K562 (cell line): ENCODE measurements around the gene DXO. TPM values are rescaled to one million over a fixed set of nuclear protein-coding genes. Genes with fewer than 3 reads are reported as not detected.

Source experiments
- CHD1 ChIP-seq: fragments of 200-600 bp; sonication (generic); IDR thresholded peaks from one replicate; pipeline ENCODE4 v1.6.1; 2012; ENCODE audit warnings: mild to moderate bottlenecking, moderate library complexity, low read length, inconsistent platforms
- GATA2 ChIP-seq: sonication (generic); formaldehyde crosslinking; IDR thresholded peaks from 2 replicates; pipeline ENCODE4 v1.4.0; 2020; ENCODE audit warnings: mild to moderate bottlenecking, missing genetic modification reagents
- NCOA6 ChIP-seq: fragments of 450-650 bp; IDR thresholded peaks from 2 replicates; pipeline ENCODE4 v1.6.1; 2017; ENCODE audit warnings: mild to moderate bottlenecking
- NFE2 ChIP-seq: IDR thresholded peaks from 2 replicates; pipeline ENCODE4 v1.6.1; 2014; ENCODE audit warnings: antibody characterized with exemption, low read depth
- NR2F6 ChIP-seq: fragments of 450-650 bp; formaldehyde crosslinking; IDR thresholded peaks from 2 replicates; pipeline ENCODE4 v1.4.0; 2020; ENCODE audit warnings: mild to moderate bottlenecking
- RB1 ChIP-seq: fragments of 450-650 bp; IDR thresholded peaks from 2 replicates; pipeline ENCODE4 v1.6.1; 2017; ENCODE audit warnings: low read depth, mild to moderate bottlenecking
- RFX5 ChIP-seq: IDR thresholded peaks from 2 replicates; pipeline ENCODE4 v1.6.1; 2011; ENCODE audit warnings: low read depth, mild to moderate bottlenecking, improper control_type of control experiment, low read length
- TARDBP ChIP-seq: fragments of 450-650 bp; IDR thresholded peaks from 2 replicates; pipeline ENCODE4 v1.6.1; 2016
- ZNF263 ChIP-seq: sonication (generic); formaldehyde crosslinking; IDR thresholded peaks from 2 replicates; pipeline ENCODE4 v1.8.0; 2022; ENCODE audit warnings: mild to moderate bottlenecking, missing genetic modification reagents, borderline replicate concordance
- ZNF445 ChIP-seq: fragments of 250-450 bp; sonication (Bioruptor Pico); IDR thresholded peaks from 2 replicates; pipeline ENCODE4 v1.4.0; 2020; ENCODE audit warnings: low read depth, mild to moderate bottlenecking, moderate library complexity
- ZNF707 ChIP-seq: fragments of 250-450 bp; sonication (Bioruptor Pico); conservative IDR thresholded peaks from 2 replicates; pipeline ENCODE4 v1.8.0; 2022; ENCODE audit warnings: inconsistent platforms, mild to moderate bottlenecking, moderate library complexity
- ZNF785 ChIP-seq: fragments of 250-450 bp; sonication (Bioruptor Pico); IDR thresholded peaks from 2 replicates; pipeline ENCODE4 v1.4.0; 2020; ENCODE audit warnings: mild to moderate bottlenecking
- polyA plus RNA-seq, 8 experiments: library from polyadenylated mRNA; depleted of rRNA in 4 of 8; stranded (reverse) in 5 of 8; unstranded in 3 of 8; fragments of >200 nt; fragmentation: Nextera tagmentation in 2 of 8; fragmentation: Illumina TruSeq in 1 of 8; extraction: Ambion mirVana in 2 of 8; extraction: Trizol in 1 of 8; gene quantifications; 2 replicates each; pipeline versions ENCODE4 v1.2.1 to v1.2.3, GENCODE V29; 2011 to 2014; ENCODE audit warnings: inconsistent platforms in 1 of 8, missing spikeins in 1 of 8
- total RNA-seq, 7 experiments: library from RNA; depleted of rRNA in 6 of 7; stranded (reverse); fragments of >200 nt in 6 of 7; fragmentation: Illumina TruSeq in 2 of 7; extraction: Trizol in 2 of 7; gene quantifications; 2 replicates each; pipeline versions ENCODE4 v1.2.1 to v1.2.3, GENCODE V29; 2011 to 2021; ENCODE audit warnings: low replicate concordance in 1 of 7
- TF ChIP-seq, protein P1 (sequence below): sonication (generic); formaldehyde crosslinking; IDR thresholded peaks from 2 replicates; pipeline ENCODE4 v1.8.0; 2023; ENCODE audit warnings: mild to moderate bottlenecking, missing genetic modification reagents
- TF ChIP-seq, protein P2 (sequence below): fragments of 250-450 bp; sonication (Bioruptor Pico); IDR thresholded peaks from 2 replicates; pipeline ENCODE4 v1.9.0; 2021; ENCODE audit warnings: mild to moderate bottlenecking
- TF ChIP-seq, protein P3 (sequence below): fragments of 150-350 bp; IDR thresholded peaks from 2 replicates; pipeline ENCODE4 v1.6.1; 2014; ENCODE audit warnings: low read depth, mild to moderate bottlenecking, low read length, borderline replicate concordance
- TF ChIP-seq, protein P4 (sequence below): fragments of 250-450 bp; sonication (Bioruptor Pico); IDR thresholded peaks from 2 replicates; pipeline ENCODE4 v1.6.1; 2021; ENCODE audit warnings: mild to moderate bottlenecking
- TF ChIP-seq, protein P5 (sequence below): sonication (generic); formaldehyde crosslinking; IDR thresholded peaks from 2 replicates; pipeline ENCODE4 v1.8.0; 2022; ENCODE audit warnings: mild to moderate bottlenecking, missing genetic modification reagents
- TF ChIP-seq, protein P6 (sequence below): sonication (generic); formaldehyde crosslinking; IDR thresholded peaks from 2 replicates; pipeline ENCODE4 v1.8.0; 2022; ENCODE audit warnings: missing genetic modification reagents, mild to moderate bottlenecking, moderate library complexity, borderline replicate concordance

DXO gene
- total and polyA plus RNA-seq, 9 of the 15 experiments (the other 6 are each of a cell fraction or from before 2014, with no cell fraction given) = 6.4 to 35.1 (median 19.4) TPM

DNA sequence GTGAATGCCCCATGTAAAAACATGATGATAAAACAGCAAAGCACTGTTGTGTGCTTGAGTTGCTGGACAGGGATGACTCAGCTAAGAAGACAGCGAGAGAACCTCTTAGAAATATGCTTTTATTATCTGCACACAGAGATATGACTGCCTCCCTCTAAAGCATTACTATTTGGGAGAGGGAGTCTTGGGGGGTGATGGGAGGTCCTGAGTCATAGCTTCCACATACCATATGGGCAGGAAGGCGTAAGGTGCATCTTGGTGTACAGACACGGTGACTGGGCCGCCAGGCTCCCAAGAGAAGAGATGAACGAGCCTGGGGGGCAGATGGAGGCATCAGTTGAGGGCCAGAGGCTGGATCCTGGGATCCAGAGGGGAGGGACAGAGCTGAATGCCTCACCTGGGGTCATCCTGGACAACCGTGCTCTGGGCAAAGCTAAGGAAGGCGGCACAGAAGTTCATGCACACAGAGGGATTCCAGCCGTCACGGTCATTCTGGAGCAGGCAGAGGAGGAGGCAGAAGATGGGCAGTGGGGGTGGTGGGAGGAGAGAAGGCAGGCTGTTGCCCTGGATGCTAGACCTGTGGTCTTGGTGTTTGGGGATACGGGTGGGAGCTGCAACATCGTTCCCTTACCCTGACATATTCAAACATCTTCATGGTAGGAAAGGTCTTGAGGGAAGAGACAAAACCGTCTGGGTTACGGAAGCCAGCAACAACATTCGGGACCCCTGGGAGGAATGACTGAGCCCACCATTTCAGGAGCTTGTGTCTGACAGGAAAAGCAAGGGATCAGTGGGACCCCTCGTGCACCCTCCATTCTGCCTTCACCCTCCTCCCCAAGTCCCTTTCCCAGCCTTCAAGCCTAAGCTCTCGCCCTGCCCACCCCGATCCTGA lies 2.0 kb downstream of the DXO start (continued):
- TF ChIP-seq, protein P1, sequence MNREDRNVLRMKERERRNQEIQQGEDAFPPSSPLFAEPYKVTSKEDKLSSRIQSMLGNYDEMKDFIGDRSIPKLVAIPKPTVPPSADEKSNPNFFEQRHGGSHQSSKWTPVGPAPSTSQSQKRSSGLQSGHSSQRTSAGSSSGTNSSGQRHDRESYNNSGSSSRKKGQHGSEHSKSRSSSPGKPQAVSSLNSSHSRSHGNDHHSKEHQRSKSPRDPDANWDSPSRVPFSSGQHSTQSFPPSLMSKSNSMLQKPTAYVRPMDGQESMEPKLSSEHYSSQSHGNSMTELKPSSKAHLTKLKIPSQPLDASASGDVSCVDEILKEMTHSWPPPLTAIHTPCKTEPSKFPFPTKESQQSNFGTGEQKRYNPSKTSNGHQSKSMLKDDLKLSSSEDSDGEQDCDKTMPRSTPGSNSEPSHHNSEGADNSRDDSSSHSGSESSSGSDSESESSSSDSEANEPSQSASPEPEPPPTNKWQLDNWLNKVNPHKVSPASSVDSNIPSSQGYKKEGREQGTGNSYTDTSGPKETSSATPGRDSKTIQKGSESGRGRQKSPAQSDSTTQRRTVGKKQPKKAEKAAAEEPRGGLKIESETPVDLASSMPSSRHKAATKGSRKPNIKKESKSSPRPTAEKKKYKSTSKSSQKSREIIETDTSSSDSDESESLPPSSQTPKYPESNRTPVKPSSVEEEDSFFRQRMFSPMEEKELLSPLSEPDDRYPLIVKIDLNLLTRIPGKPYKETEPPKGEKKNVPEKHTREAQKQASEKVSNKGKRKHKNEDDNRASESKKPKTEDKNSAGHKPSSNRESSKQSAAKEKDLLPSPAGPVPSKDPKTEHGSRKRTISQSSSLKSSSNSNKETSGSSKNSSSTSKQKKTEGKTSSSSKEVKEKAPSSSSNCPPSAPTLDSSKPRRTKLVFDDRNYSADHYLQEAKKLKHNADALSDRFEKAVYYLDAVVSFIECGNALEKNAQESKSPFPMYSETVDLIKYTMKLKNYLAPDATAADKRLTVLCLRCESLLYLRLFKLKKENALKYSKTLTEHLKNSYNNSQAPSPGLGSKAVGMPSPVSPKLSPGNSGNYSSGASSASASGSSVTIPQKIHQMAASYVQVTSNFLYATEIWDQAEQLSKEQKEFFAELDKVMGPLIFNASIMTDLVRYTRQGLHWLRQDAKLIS (CRISPR knock-in tag) = no peak
- TF ChIP-seq, protein P2, sequence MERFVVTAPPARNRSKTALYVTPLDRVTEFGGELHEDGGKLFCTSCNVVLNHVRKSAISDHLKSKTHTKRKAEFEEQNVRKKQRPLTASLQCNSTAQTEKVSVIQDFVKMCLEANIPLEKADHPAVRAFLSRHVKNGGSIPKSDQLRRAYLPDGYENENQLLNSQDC (CRISPR knock-in tag) = 0 out of 2 replicates have a peak, but pooled peaks have one; percentile 14
- TF ChIP-seq ZNF445 (CRISPR knock-in tag) (no peak), RFX5 (no peak), NCOA6 (no peak), RB1 (no peak), ZNF785 (CRISPR knock-in tag) (no peak), NFE2 (peak; percentile 96), NR2F6 (CRISPR knock-in tag) (0 out of 2 replicates have a peak, but pooled peaks have one; percentile 56), ZNF707 (CRISPR knock-in tag) (no peak), GATA2 (CRISPR knock-in tag) (no peak), CHD1 (no peak), ZNF263 (CRISPR knock-in tag) (no peak), TARDBP (no peak)
- TF ChIP-seq, protein P3, sequence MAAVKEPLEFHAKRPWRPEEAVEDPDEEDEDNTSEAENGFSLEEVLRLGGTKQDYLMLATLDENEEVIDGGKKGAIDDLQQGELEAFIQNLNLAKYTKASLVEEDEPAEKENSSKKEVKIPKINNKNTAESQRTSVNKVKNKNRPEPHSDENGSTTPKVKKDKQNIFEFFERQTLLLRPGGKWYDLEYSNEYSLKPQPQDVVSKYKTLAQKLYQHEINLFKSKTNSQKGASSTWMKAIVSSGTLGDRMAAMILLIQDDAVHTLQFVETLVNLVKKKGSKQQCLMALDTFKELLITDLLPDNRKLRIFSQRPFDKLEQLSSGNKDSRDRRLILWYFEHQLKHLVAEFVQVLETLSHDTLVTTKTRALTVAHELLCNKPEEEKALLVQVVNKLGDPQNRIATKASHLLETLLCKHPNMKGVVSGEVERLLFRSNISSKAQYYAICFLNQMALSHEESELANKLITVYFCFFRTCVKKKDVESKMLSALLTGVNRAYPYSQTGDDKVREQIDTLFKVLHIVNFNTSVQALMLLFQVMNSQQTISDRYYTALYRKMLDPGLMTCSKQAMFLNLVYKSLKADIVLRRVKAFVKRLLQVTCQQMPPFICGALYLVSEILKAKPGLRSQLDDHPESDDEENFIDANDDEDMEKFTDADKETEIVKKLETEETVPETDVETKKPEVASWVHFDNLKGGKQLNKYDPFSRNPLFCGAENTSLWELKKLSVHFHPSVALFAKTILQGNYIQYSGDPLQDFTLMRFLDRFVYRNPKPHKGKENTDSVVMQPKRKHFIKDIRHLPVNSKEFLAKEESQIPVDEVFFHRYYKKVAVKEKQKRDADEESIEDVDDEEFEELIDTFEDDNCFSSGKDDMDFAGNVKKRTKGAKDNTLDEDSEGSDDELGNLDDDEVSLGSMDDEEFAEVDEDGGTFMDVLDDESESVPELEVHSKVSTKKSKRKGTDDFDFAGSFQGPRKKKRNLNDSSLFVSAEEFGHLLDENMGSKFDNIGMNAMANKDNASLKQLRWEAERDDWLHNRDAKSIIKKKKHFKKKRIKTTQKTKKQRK = no peak
- TF ChIP-seq, protein P4, sequence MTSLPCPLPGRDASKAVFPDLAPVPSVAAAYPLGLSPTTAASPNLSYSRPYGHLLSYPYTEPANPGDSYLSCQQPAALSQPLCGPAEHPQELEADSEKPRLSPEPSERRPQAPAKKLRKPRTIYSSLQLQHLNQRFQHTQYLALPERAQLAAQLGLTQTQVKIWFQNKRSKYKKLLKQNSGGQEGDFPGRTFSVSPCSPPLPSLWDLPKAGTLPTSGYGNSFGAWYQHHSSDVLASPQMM (CRISPR knock-in tag) = no peak
- TF ChIP-seq, protein P5, sequence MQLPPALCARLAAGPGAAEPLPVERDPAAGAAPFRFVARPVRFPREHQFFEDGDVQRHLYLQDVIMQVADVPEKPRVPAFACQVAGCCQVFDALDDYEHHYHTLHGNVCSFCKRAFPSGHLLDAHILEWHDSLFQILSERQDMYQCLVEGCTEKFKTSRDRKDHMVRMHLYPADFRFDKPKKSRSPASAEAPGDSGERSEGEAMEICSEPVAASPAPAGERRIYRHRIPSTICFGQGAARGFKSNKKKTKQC (CRISPR knock-in tag) = no peak
- TF ChIP-seq, protein P6, sequence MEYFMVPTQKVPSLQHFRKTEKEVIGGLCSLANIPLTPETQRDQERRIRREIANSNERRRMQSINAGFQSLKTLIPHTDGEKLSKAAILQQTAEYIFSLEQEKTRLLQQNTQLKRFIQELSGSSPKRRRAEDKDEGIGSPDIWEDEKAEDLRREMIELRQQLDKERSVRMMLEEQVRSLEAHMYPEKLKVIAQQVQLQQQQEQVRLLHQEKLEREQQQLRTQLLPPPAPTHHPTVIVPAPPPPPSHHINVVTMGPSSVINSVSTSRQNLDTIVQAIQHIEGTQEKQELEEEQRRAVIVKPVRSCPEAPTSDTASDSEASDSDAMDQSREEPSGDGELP (CRISPR knock-in tag) = peak; percentile 85; the same call in 1 of the 2 replicates
